Gastroesophageal sphincter (tissue), 4 donors: ENCODE results near the gene PIGR. TPM values are rescaled to one million over a fixed set of nuclear protein-coding genes. Genes with fewer than 3 reads are reported as not detected.

Source experiments
- ATAC-seq: fragments of 150-250 bp; one replicate; pipeline ENCODE4 v1.9.1; 2016; ENCODE audit warnings: mild to moderate bottlenecking, moderate library complexity
- H3K27ac ChIP-seq, 4 donors: fragments of 200-600 bp; sonication (generic) in 3 of 4; 1 replicate in 3 of 4; 2 replicates in 1 of 4; pipeline ENCODE4 v1.5.1; 2016 to 2019
- H3K27me3 ChIP-seq: fragments of 200-600 bp; sonication (generic); one replicate; pipeline ENCODE4 v1.5.1; 2019
- H3K36me3 ChIP-seq, 2 donors: fragments of 200-600 bp; sonication (generic); one replicate each; pipeline ENCODE4 v1.5.1; 2019; ENCODE audit warnings: control low read depth in 1 of 2
- H3K4me1 ChIP-seq, 3 donors: fragments of 200-600 bp; sonication (generic); 1 replicate in 2 of 3; 2 replicates in 1 of 3; pipeline ENCODE4 v1.5.1; 2016 to 2019; ENCODE audit warnings: control low read depth in 2 of 3
- H3K4me3 ChIP-seq, 2 donors: fragments of 200-600 bp; sonication (generic); one replicate each; pipeline ENCODE4 v1.5.1; 2019; ENCODE audit warnings: mild to moderate bottlenecking in 1 of 2, moderate library complexity in 1 of 2
- H3K9me3 ChIP-seq, 3 donors: fragments of 200-600 bp; sonication (generic); one replicate each; pipeline ENCODE4 v1.5.1; 2017 to 2019; ENCODE audit warnings: control low read depth in 2 of 3
- CTCF ChIP-seq, 4 experiments: fragments of 200-600 bp in 2 of 4; fragments of 450-650 bp in 2 of 4; sonication (generic) in 1 of 4; IDR thresholded peaks; one replicate each; pipeline ENCODE4 v1.5.1; 2017 to 2019; ENCODE audit warnings: antibody characterized with exemption in 4 of 4, mild to moderate bottlenecking in 2 of 4, moderate library complexity in 2 of 4
- EP300 ChIP-seq: sonication (generic); formaldehyde crosslinking; IDR thresholded peaks from one replicate; pipeline ENCODE4 v1.6.1; 2017; ENCODE audit warnings: antibody characterized with exemption, mild to moderate bottlenecking
- POLR2A ChIP-seq, 2 donors: fragments of 450-650 bp; IDR thresholded peaks; one replicate each; pipeline ENCODE4 v1.6.1; 2017; ENCODE audit warnings: antibody characterized with exemption in 2 of 2, mild to moderate bottlenecking in 2 of 2, moderate library complexity in 1 of 2
- POLR2AphosphoS5 ChIP-seq: sonication (generic); formaldehyde crosslinking; IDR thresholded peaks from one replicate; pipeline ENCODE4 v1.6.1; 2017; ENCODE audit warnings: antibody characterized with exemption
- WGBS, 2 donors: methylation state at CpG; one replicate each; pipeline ENCODE4 v1.1.5; 2018; ENCODE audit warnings: low coverage in 1 of 2; 5-methylcytosine and 5-hydroxymethylcytosine counted together
- total RNA-seq, 4 donors: library from RNA; depleted of rRNA; stranded (reverse); fragments of >200 nt; gene quantifications; one replicate each; pipeline ENCODE4 v1.1.0, GENCODE V29; 2016

PIGR gene
- total RNA-seq, 4 donors from 2014 or later: 0.16 to 256 (median 0.35) TPM

- TF ChIP-seq POLR2AphosphoS5 (peak; percentile 30), EP300 (no peak), CTCF (IDR thresholded peaks at IDR 0.05) (peak; percentile 86 to 93 (median 88)), POLR2A (IDR thresholded peaks at IDR 0.05) (no peak)
- ATAC-seq: peak; percentile 62
- Histone ChIP-seq H3K36me3 (no peaks in the 10 kb centered on the region), H3K9me3 (no peaks in the 10 kb centered on the region), H3K27me3 (peaks cover 66% of the 10 kb centered on the region), H3K27ac (no peak overlapping the region), H3K4me3 (no peak overlapping the region), H3K4me1 (peaks cover 0 to 32% (median 10%) of the 10 kb centered on the region in 3 donors)
- 13 to 18% methylated on average over 4 to 7 of the region's 7 CpGs for WGBS, 2 donors
These were observed 33.7 kb downstream of the PIGR start for GRCh38 chr1:206912445-206913095.

GRCh38 chr1:206911064-206911663, 35.1 kb downstream of the PIGR start:
- TF ChIP-seq EP300: no peak
- TF ChIP-seq POLR2AphosphoS5: no peak
- TF ChIP-seq POLR2A (IDR thresholded peaks at IDR 0.05): no peak
- peak; percentile 61 to 86 (median 80) for TF ChIP-seq CTCF (IDR thresholded peaks at IDR 0.05)
- Histone ChIP-seq H3K4me3 (no peak overlapping the region), H3K4me1 (peaks cover 0 to 32% (median 10%) of the 10 kb centered on the region in 3 donors), H3K27me3 (peaks cover 63% of the 10 kb centered on the region), H3K9me3 (no peaks in the 10 kb centered on the region), H3K27ac (no peak overlapping the region), H3K36me3 (no peaks in the 10 kb centered on the region)
- ATAC-seq: no peak
- 0% methylated on average over 1 of the region's 1 CpG for WGBS, 2 donors

GRCh38 chr1:206909883-206910318, 36.4 kb downstream of the PIGR start:
- 32% methylated on average over 3 of the region's 14 CpGs; no CpG with 5 or more reads in 1 of the 2 donors for WGBS, 2 donors
- peak; percentile 5 for ATAC-seq
- TF ChIP-seq POLR2AphosphoS5 (no peak), EP300 (no peak), CTCF (IDR thresholded peaks at IDR 0.05) (no peak), POLR2A (IDR thresholded peaks at IDR 0.05) (no peak)

GRCh38 chr1:206909161-206909882, 36.9 kb downstream of the PIGR start:
- Histone ChIP-seq H3K4me3 (peak overlapping the region; percentile 29 to 62), H3K4me1 (peaks cover 0 to 32% (median 10%) of the 10 kb centered on the region in 3 donors), H3K27me3 (peaks cover 46% of the 10 kb centered on the region), H3K9me3 (no peaks in the 10 kb centered on the region), H3K27ac (peak overlapping the region in 3 of 4 donors; percentile 28 to 68 (median 52)), H3K36me3 (no peaks in the 10 kb centered on the region)
- peak; percentile 71 for ATAC-seq
- WGBS, 2 donors: no CpG with 5 or more reads among the region's 69 CpGs
- TF ChIP-seq CTCF (IDR thresholded peaks at IDR 0.05) (peak in 1 of 4 experiments; percentile 7), POLR2AphosphoS5 (peak; percentile 78), POLR2A (IDR thresholded peaks at IDR 0.05) (no peak), EP300 (no peak)

More at GRCh38 chr1:206909883-206910318, 36.4 kb downstream of the PIGR start:
- Histone ChIP-seq H3K4me3 (peak overlapping the region; percentile 29 to 62), H3K4me1 (peaks cover 0 to 32% (median 10%) of the 10 kb centered on the region in 3 donors), H3K27ac (peak overlapping the region in 2 of 4 donors; percentile 28 to 68), H3K9me3 (no peaks in the 10 kb centered on the region), H3K36me3 (no peaks in the 10 kb centered on the region), H3K27me3 (peaks cover 51% of the 10 kb centered on the region)
